GM19455 (cell line): Measurements from ENCODE around the gene CNIH3.
A peak's percentile ranks its signal among the peaks of the same experiment; 100 is the strongest.

ENCODE experiments used
- ATAC-seq: cut with Tn5 transposase; IDR thresholded peaks from one replicate; pipeline ENCODE4 v1.9.1; 2021; ENCODE audit not compliant: unreplicated experiment

The CNIH3 gene

DNA sequence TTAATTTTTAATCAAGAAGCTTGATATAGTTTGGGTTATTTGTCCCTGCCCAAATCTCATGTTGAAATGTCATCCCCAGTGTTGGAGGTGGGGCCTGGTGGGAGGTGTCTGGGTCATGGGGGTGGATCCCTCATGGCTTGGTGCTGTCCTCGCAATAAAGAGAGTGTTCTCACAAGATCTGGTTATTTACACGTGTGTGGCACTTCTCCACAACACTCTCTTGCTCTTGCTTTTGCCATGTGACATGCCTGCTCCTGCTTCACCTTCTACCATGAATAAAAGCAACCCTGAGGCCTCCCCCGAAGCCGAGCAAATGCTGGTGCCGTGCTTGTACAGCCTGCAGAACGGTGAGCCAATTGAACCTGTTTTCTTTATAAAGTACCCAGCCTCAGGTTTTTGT lies 2.6 kb upstream of the CNIH3 start:
- no peak for ATAC-seq

DNA sequence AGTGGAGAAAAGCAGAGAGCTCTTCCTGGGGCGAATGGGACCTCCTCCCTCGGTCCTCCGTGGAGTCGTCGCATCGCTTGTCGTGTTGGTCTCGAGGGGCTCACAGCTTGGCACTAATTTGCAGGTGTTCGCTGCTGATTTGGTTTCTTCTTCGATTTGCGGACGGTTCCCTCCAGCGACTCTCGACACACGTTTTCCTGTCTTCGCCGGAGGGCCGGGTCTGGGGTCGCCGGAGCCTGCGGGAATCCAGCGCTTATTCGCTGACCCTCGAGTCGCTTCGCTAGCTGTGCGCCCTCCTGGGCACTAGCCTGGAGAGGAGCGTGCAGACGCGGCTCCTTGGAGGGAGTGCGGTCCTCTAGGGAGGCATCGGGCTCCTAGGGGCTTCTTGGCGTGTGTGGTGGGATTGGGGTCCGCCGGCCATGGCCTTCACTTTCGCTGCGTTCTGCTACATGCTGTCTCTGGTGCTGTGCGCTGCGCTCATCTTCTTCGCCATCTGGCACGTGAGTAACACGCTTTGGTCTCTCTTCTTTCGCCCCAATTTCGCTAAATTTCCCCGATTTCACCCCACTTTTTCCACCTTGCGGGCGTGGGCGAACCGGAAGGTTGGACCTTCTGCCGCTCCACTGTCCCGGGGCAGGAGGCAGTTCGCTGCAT lies 766 bp downstream of the CNIH3 start:
- ATAC-seq, result no peak

DNA sequence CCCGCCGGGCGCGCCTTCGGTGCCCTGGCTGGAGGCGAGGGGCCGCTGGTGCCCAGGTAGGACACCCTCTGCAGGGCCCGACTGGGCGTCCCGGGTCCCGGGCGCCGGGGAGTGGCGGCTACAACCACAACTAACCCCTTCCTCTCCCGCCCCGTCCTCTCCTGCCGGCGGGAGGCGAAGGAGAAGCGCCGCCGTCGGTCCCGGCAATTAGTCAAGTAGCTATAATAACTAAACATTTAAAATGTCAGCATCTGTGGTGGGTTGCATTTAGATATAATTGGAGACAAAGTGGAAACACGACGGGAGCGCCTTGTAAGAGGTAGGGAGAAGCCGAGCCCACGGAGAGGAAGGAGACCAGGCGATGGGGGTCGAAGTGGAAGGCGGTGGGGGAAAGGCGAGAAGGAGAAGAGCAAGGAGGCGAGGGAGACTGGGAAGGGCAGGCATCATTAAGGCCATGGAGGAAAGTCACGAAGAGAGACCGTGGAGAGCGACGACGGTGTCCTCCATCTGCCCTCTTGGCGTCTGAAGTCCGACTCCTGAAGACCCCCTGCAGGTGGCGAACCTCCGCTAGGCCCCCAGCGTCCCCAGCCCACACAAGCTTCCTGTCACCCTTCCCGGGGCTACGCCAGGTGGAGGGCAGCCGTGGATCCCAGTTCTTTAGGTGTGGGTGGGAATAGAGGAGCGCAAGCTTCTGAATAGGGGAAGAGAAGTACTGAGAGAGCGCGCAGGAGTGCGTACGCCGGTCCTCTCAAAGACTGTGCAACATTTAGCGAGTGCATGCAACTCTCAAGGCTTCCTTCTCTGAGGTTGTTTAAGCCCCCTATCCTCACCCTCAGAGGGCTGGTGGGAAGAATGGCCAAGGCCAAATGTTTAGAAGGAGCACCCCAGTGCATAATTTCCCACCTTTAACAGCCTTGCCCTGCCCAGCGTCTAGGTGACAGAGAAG lies 1.6 kb downstream of the CNIH3 start:
- ATAC-seq, result no peak

DNA sequence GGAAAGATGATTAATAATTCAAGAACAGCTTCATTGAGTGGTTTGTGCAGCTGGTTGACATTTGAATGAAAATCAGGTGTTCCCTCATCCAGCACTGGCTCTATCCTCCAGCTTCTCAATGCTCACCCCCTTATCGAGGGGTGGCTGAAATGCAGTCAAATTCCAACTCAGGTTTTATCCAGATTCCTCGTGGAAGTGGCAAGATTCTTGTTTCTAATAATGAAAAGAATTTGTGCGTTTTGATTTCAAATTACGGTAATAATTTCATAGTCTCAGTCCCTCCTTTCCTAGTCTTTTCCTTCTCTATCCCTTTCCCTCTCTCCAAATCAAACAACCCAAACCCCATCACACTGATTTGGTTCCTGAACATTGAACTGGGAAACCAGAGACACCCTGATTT lies 3.1 kb downstream of the CNIH3 start:
- ATAC-seq, result no peak

DNA sequence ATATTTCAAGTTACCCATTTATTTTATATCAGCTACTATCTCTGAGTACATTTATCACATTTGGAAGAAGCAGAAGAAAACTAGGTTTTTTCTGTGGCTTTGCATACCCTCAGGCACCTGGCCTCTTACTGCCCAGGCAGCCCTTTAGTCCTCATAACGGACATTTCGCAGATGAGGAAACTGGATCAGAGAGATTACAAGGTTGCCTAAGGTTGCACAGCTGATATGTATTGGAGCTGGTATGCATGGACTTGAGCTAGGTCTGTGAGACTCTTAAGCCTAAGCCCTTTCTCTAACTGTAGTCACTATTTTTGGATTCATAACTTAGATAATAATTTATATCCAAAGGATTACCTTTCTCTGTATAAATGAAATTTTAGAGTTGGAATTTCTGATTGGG lies 4.0 kb downstream of the CNIH3 start:
- no peak for ATAC-seq

DNA sequence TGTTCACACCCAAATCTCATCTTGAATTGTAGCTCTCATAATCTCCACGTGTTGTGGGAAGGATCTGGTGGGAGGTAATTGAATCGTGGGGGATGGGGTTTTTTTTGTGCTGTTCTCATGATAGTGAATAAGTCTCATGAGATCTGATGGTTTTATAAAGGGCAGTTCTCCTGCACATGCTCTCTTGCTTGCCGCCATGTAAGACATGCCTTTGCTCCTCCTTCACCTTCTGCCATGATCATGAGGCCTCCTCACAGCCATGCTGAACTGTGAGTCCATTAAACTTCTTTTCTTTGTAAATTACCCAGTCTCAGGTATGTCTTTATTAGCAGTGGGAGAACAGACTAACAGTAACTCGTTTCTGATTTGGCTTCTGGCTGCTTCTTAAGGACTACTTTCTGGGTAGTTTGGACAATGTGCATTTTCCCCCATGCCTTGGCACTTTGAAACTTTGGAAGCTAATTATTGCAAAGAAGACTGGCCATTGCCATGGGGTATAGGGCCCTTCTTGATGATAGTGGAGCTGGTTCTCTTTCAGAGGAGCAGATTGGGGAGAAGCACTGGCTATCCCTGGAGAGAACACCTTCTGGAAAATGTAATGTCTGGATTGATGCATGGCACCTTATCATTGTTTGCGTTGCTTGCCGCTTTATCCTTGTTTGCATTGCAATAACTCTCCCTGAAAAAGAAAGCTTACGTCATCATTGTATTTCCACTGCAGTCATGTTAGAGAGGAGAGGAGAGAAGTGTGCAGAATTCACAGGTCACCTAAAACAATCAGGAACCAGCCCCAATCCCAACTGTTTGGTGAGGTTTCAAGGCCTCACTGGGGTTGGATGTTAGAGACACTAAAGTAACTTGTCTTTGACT lies 5.9 kb downstream of the CNIH3 start:
- no peak for ATAC-seq

DNA sequence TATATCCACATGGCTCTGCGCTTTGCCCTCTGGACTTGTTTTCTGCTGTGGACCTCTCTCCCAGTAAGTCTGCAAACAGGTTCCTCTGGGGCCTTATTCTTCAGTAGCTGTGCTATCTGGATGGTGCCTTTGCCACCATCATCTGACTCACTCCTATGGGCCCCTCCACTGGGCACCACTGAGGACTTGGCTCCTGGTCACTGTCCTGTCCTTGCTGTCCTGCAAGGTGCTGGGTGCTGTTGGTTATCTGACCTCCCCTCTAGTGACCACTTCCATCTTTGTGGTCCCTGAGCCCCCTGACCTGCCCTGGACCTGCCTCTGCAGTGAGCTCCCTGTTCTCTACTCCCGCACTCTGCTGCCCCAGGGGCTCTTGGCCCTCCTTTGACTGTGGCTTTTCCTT lies 6.7 kb downstream of the CNIH3 start:
- no peak for ATAC-seq

DNA sequence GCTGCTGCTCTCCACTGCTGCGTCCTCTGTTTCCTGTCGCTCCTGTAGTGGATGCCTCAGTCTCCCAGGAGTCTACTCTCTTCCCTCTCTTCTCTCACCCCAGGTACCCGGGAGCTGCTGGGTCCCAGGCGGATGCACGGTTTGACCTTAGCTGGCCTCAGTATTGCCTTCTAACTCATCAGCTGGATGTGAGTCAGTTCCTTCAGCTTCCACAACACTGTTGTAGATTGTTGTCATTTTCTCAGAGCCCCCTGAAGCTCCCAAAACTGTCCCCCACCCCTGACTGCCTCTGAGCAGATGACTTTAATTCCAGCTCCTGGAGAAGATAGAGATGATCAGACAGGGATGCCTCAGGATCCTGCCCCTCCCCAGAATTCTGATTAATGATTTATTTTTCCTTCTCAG lies 7.2 kb downstream of the CNIH3 start:
- ATAC-seq, result no peak

DNA sequence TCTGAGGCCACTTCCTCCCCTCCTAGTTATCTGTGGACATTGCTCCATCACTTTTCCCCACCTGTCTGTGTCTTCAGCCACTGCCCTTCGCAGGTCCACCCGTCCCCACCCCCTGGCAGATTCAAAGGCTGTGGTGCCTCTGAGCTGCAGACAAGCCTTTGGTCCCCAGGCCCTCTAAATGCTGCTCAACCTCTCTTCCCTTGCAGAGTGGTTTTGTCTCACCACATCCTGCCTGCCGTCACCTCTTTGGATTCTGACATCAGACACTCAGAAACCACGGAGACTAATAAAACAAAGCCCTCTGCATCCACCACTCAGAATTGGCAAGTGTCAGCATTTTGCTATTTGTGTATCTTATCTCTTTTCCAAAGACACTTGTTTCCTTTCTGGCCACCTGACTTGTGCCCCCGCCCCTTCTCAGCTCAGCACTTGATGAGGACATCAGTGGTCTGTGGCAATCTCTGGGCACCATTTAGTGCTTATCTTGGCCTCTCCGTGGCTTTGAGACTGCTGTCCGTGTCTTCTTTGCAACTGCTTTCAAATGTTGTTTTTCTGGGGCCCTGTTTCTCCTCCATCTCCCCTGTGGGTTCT lies 7.7 kb downstream of the CNIH3 start:
- peak; percentile 80 for ATAC-seq

DNA sequence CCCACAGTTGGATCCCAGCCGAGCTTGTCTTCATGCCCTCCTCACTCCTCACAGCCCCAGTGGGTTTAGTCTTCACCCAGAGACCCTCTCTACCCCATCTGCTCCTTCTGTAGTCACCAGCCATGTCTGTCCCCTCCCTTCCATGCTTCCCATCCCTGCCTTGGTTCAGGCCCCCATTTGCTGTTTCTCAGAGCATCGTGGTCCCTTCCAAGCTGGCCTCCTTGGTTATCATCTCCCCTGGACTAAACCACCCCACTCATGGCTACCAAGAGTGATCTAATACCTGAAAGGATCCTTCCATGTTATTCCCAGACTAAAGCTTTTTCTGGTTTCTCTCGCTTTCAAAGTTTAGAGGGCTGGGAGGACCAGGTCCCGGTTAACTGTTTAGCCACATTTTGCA lies 8.3 kb downstream of the CNIH3 start:
- no peak for ATAC-seq

DNA sequence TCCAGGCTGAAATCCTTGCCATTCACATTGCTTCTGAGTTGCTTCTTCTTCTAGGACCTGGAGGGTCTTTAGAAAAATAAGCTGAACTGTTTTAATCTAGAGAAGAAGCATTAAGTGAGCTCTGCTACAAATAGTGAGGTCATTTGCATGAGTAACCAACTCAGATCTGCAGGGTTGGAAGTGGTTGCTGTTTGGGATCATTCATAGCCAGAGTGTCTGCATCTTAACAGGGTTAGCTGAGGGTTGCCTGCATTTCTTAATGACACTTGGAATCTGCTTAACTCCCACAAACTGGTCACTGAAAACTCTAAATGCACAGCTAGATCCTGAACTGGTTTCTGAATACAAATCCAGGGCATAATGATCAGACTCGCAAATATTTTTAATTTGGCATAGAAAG lies 9.9 kb downstream of the CNIH3 start:
- ATAC-seq, result no peak

DNA sequence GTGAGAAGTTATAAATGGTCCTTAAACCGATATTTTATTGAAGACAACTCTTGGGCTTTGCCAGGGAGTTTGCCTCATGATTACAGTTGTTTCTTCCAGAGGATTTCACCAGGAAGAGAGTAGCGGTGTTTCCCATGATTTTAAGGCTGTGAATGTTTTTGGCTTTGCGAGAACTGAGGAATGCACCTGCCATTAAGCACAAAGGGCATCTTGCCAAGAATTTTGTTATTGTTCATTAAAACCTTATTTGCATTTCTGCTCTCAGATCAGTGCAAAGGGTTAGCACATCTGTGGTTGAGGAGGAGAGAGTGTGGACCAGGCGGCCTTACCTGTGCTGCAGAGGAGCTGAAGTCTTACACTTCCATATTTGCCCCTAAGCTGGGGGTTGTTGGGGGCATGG lies 13.8 kb downstream of the CNIH3 start:
- no peak for ATAC-seq

DNA sequence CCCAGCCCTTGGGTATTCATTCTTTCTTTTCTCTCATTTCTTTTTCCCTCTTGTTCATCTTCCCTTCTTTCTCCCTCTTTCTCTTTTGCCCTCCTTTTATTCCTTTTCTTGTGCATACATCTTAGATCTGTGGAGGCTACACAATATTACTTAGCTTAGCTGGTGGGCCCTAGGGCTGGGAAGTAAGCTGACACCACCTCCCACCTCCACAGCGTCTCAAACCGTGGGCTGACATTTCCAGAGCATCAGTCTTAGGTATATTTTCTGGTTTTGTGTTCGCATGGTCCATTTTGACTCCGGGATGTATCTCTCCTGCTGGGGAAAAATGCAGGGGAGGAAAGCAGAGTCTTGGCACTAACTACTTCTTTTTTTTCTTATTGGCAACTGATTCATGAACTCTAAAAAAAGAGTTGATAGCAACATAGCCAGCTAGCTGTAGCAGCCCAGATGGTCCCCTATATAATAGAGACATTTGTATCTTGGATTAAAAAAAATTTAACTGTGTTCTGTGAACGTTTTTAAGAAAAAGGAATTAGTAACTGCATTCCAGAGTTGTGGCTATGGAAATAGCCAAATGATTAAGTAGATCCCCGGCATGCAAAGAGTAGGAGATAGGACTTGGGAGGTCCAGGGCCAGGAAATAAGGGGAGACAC lies 15.5 kb downstream of the CNIH3 start:
- no peak for ATAC-seq

DNA sequence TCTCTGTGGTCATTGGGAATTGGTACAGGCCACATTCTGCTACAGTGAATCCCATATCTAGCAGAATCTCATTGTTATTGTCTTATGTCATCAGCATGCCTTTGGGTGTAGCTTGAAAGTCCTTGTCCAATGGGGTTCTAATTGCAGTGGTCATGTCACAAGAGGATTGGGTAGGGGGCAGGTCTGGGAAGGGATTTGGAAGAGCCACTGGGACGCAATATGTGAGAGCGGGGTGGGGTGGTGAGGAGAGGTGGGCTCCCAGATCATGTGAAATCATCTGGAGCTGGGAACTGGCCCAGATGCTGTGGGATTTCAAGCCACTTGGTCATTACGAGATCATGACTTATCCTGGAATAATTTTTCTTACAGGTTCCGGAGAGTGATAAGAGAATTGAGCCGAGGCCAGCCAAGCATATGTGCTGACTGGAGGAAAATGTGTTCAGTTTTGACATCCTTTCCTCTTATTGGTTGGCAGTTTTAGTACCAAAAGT lies 16.3 kb downstream of the CNIH3 start:
- no peak for ATAC-seq

DNA sequence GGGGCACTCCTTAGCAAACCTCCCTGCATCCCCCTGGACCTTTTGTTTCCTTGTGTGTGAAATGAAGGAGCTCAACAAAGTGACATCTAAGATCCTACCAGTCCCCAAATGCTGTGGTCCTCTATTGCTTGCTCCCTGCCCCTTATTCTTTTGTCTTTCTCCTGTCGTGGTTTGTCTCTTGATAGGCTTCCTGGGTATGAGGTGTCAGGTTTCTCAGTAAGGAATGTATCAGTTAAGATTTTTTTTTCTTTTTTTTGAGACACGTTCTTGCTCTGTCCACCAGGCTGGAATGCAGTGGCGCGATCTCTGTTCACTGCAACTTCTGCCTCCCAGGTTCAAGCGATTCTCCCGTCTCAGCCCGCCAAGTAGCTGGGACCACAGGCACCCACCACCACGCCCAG lies 16.8 kb downstream of the CNIH3 start:
- ATAC-seq, result no peak

DNA sequence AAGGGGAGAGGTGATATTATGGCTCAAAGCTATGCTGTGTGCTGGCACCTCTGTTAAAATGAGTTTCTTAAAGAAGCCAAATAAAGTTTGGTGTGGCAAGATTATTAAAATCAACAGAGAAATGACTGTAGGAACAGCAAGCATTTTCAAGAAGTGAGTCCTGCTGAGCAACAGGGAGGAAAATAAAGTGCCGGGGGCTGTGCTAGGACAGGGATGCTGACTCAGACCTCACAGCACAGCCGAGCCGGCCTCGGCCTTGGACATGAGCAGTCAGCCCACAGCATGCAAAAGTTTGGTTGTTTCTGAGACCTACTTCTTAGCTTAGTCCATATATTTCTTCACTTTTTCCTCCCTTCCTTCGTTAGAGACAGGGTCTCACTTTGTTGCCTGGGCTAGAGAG lies 19.2 kb downstream of the CNIH3 start:
- no peak for ATAC-seq

DNA sequence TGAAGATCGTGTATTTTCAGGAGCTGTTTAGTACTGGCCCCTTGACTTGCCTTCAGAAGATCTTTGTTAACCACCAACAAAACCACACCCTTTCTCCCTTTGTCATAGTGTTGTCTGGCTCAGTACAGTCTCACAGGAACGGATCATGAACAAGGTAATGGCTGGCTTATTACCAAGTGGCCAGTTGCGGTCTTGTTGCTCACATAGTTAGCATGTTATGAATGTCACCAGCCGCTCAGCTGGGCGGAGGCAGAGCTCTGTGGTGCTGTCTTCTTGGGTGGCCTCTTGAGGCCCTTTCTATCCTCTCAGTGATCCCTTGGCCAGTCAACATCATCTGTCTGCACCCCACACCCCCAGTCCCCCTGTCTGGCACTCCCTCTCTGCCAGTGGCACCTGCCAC lies 21.4 kb downstream of the CNIH3 start:
- ATAC-seq, result no peak

DNA sequence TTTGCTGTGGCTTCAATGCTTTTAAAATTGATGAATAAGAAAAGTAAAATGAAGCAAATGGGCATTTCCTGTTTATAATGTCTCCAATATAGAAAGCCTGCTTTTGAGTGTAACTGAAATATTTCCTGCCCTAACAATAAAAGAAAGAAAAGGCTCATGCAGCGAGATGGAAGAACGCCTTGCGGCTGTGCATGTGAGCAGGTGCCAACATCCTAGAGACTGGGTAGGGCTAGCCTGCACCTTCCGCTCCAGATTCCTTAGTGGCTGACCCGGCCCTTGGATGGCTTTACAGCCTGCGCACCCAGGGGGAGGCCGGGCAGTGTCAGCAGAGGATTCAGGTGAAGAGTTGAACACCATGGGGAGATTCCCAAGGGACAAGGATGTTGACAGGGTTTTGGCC lies 21.8 kb downstream of the CNIH3 start:
- ATAC-seq, result no peak

DNA sequence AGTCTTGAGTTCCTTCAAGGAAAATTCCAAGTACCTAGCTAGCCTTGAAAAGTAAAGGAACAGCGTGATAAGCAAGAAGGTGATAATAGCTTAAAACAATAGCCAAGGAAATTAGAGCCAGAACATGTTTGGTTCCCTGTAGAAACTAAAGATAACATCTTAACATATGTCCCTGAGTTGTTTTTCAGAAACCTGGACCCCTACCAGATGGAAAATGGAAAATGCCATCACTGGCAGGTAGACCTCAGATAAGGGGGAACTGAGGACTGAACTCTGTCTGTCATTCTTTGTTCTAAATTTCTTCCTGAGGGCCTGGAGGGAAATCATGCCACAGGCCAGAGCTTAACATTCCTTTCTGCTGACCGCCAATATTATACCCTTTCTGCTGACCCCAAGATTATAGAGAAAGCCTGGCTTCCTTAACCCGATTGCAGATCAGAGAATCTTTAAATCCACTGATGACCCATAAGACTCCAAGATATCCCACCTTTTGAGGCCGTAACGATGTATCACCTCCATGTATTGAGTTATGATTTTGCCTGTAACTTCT lies 23.4 kb downstream of the CNIH3 start:
- ATAC-seq, result no peak

DNA sequence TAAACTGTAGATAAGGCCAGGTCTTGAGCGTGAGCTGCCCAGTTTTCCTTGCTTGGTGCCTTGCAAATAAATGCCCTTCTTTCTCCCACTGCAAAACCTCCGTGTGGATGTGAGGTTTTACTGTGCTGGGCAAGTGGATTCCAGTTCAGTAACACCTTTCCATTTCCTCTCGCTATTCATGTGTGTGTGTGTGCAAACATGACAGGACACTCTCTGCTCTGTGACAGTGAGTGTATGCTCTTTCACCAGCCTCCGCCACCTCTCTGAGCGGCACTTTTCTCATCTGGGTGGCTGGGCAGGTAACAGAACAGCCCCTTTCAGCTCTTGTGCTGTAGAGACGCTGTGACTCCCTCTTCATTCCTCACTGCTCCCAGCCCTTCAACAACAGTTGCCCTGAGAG lies 23.9 kb downstream of the CNIH3 start:
- ATAC-seq, result no peak
